Measurements from ENCODE around the gene COL5A1. TPM values are rescaled to one million over a fixed set of nuclear protein-coding genes. Genes with fewer than 3 reads are reported as not detected.
A peak's percentile ranks its signal among the peaks of the same experiment; 100 is the strongest.
"Not testable (repeated sequence)": the region's sequence is repeated elsewhere in the genome, so short reads cannot be mapped to it uniquely, and the experiment has no call there.

Gene COL5A1
- total and polyA plus RNA-seq, 2 donors from 2014 or later: 2.4 to 23.8 TPM

DNA sequence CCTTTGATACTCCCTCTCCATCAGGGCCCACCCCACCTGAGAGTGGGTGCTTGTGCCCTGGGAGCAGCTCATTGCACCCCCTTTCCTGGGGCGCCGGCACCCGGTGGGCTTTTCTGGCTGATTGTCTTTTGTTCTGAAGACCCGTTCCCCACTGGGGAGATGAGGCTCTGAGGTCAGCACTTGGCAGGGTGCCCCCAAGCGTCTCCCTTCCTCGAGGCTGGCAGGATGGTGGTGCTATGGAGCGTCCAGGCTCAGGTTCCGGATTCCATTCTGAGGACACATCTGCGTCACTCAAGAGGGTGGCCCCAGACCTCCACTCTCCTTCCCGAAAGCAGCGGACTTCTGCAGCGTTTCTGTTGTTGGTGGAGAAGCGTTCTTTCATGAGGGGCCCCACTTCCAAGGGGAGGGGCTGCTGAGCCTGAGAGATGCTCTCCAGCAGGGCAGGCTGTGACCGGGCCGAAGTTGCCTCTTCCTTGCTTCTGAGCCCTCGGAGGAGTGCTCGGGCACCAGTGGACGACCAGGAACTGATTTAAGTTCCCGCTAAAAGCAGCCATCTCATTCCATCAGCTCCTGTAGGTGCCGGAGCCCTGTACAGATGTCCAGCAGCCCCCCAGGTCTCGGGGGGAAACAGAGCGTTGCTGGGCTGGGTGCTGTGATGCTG, 42.2 kb downstream of the COL5A1 start:
- DNase-seq: peak in 1 of 5 donors; percentile 48
- H3K36me3 ChIP-seq (ENCODE audit: control insufficient read depth in 2 of 3, insufficient read depth in 3 of 3, low read length in 3 of 3): peaks cover 0 to 8% (median 0%) of the 10 kb centered on the region in 3 donors
- FAIRE-seq: no peak

DNA sequence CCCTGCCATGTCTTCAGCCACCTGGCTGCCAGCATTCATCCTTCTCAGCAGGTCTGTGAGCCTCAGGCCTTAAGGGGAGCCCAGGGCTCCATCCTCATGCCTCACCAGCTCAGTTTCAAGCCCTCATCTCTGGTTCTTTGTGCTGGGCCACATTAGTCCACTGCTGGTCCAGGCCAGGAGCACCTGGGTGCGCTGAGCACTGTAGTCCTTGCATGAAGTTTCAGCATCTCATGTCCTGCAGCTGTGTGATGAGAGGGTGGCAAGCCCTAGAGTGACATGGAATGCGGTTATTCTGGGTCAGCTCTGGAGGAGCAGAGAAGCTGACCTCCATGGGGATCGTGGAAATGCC, 42.7 kb downstream of the COL5A1 start:
- H3K4me3 ChIP-seq (ENCODE audit: low read length in 3 of 3): no peak overlapping the region
- no peak overlapping the region for H3K9ac ChIP-seq (ENCODE audit: low read length in 3 of 3)
- FAIRE-seq: no peak
- intact Hi-C loops (cut with DNase I): no loop called here
- peak in 1 of 5 donors; percentile 38 for DNase-seq
- H3K27me3 ChIP-seq (ENCODE audit: control insufficient read depth, insufficient read depth, low read length): no peaks in the 10 kb centered on the region
- H3K36me3 ChIP-seq (ENCODE audit: control insufficient read depth in 2 of 3, insufficient read depth in 3 of 3, low read length in 3 of 3): peaks cover 0 to 8% (median 0%) of the 10 kb centered on the region in 3 donors
- peaks cover 0 to 5% (median 0%) of the 10 kb centered on the region in 3 donors for H3K4me1 ChIP-seq (ENCODE audit: control insufficient read depth in 2 of 3, insufficient read depth in 2 of 3, low read depth in 1 of 3, low read length in 3 of 3)
- TF ChIP-seq, protein P1, sequence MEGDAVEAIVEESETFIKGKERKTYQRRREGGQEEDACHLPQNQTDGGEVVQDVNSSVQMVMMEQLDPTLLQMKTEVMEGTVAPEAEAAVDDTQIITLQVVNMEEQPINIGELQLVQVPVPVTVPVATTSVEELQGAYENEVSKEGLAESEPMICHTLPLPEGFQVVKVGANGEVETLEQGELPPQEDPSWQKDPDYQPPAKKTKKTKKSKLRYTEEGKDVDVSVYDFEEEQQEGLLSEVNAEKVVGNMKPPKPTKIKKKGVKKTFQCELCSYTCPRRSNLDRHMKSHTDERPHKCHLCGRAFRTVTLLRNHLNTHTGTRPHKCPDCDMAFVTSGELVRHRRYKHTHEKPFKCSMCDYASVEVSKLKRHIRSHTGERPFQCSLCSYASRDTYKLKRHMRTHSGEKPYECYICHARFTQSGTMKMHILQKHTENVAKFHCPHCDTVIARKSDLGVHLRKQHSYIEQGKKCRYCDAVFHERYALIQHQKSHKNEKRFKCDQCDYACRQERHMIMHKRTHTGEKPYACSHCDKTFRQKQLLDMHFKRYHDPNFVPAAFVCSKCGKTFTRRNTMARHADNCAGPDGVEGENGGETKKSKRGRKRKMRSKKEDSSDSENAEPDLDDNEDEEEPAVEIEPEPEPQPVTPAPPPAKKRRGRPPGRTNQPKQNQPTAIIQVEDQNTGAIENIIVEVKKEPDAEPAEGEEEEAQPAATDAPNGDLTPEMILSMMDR (IDR thresholded peaks at IDR 0.05; ENCODE audit: borderline replicate concordance, extremely low read depth, insufficient read depth): no peak
- H3K27ac ChIP-seq (ENCODE audit: low read depth in 2 of 2, low read length in 2 of 2): no peak overlapping the region
- peaks cover 0 to 2% (median 0%) of the 10 kb centered on the region in 3 donors for H3K9me3 ChIP-seq (ENCODE audit: control insufficient read depth in 2 of 3, insufficient read depth in 1 of 3, low read length in 3 of 3)

More for the DNA sequence above, 42.2 kb downstream of the COL5A1 start:
- intact Hi-C loops (cut with DNase I): no loop called here
- Histone ChIP-seq H3K4me3 (ENCODE audit: low read length in 3 of 3) (no peak overlapping the region), H3K9ac (ENCODE audit: low read length in 3 of 3) (no peak overlapping the region), H3K27ac (ENCODE audit: low read depth in 2 of 2, low read length in 2 of 2) (no peak overlapping the region), H3K4me1 (ENCODE audit: control insufficient read depth in 2 of 3, insufficient read depth in 2 of 3, low read depth in 1 of 3, low read length in 3 of 3) (peaks cover 0 to 5% (median 0%) of the 10 kb centered on the region in 3 donors), H3K9me3 (ENCODE audit: control insufficient read depth in 2 of 3, insufficient read depth in 1 of 3, low read length in 3 of 3) (peaks cover 0 to 2% (median 0%) of the 10 kb centered on the region in 3 donors), H3K27me3 (ENCODE audit: control insufficient read depth, insufficient read depth, low read length) (no peaks in the 10 kb centered on the region)
- TF ChIP-seq, protein P1 (IDR thresholded peaks at IDR 0.05; ENCODE audit: borderline replicate concordance, extremely low read depth, insufficient read depth): no peak

DNA sequence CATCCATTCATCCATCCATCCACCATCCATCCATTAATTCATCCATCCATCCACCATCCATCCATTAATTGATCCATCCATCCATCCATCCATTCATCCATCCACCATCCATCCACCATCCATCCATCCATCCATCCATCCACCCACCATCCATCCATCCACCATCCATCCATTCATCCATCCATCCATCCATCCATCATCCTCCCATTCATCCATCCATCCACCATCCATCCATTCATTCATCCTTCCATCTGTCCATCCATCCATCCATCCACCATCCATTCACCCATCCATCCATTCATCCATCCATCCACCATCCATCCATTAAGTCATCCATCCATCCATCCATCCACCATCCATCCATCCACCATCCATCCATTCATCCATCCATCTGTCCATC, 43.3 kb downstream of the COL5A1 start:
- H3K27ac ChIP-seq (ENCODE audit: low read depth in 2 of 2, low read length in 2 of 2); DNase-seq; H3K4me3 ChIP-seq (ENCODE audit: low read length in 3 of 3); FAIRE-seq; H3K9me3 ChIP-seq (ENCODE audit: control insufficient read depth in 2 of 3, insufficient read depth in 1 of 3, low read length in 3 of 3); intact Hi-C loops (cut with DNase I); H3K36me3 ChIP-seq (ENCODE audit: control insufficient read depth in 2 of 3, insufficient read depth in 3 of 3, low read length in 3 of 3); H3K27me3 ChIP-seq (ENCODE audit: control insufficient read depth, insufficient read depth, low read length); H3K9ac ChIP-seq (ENCODE audit: low read length in 3 of 3); H3K4me1 ChIP-seq (ENCODE audit: control insufficient read depth in 2 of 3, insufficient read depth in 2 of 3, low read depth in 1 of 3, low read length in 3 of 3): not testable (repeated sequence)

DNA sequence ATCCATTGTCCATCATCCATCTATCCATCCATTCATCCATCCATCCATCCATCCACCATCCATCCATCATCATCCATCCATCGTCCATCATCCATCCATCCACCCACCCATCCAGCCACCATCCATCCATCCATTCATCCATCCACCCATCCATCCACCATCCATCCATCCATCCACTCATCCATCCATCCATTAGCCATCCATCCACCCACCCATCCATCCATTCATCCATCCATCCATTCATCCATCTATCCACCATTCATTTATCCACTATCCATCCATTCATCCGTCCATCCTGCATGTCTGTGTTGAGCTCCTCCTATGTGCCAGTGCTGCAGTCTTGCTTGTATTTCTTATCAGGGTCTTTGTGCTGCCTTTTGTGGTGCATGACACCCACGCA, 44.2 kb downstream of the COL5A1 start:
- Histone ChIP-seq H3K27me3 (ENCODE audit: control insufficient read depth, insufficient read depth, low read length) (no peaks in the 10 kb centered on the region), H3K4me3 (ENCODE audit: low read length in 3 of 3) (no peak overlapping the region), H3K36me3 (ENCODE audit: control insufficient read depth in 2 of 3, insufficient read depth in 3 of 3, low read length in 3 of 3) (peaks cover 0 to 8% (median 0%) of the 10 kb centered on the region in 3 donors), H3K9me3 (ENCODE audit: control insufficient read depth in 2 of 3, insufficient read depth in 1 of 3, low read length in 3 of 3) (peaks cover 0 to 2% (median 0%) of the 10 kb centered on the region in 3 donors), H3K4me1 (ENCODE audit: control insufficient read depth in 2 of 3, insufficient read depth in 2 of 3, low read depth in 1 of 3, low read length in 3 of 3) (peaks cover 0 to 5% (median 0%) of the 10 kb centered on the region in 3 donors), H3K9ac (ENCODE audit: low read length in 3 of 3) (no peak overlapping the region), H3K27ac (ENCODE audit: low read depth in 2 of 2, low read length in 2 of 2) (no peak overlapping the region)
- intact Hi-C loops (cut with DNase I): no loop called here
- TF ChIP-seq, protein P1 (IDR thresholded peaks at IDR 0.05; ENCODE audit: borderline replicate concordance, extremely low read depth, insufficient read depth): no peak
- FAIRE-seq: no peak
- no peak for DNase-seq
